DND-41 (cell line): ENCODE measurements around the gene FAM151A.

Experiments
- ATAC-seq: fragments of 200-7000 bp; cut with Tn5 transposase; 3 replicates; pipeline ENCODE4 v1.9.1; 2021; ENCODE audit warnings: low read depth; ENCODE audit not compliant: insufficient read depth
- DNase-seq: peaks from one replicate; pipeline ENCODE4 v3.0.0-alpha.2; 2020
- H2AFZ ChIP-seq: 2 replicates; pipeline ENCODE4 v1.6.0; 2012; ENCODE audit warnings: low read depth, low read length
- H3K27ac ChIP-seq: 2 replicates; pipeline ENCODE4 v1.5.1; 2012; ENCODE audit warnings: low read length, inconsistent platforms
- H3K27me3 ChIP-seq: fragments of 200-600 bp; sonication (generic); 2 replicates; pipeline ENCODE4 v1.6.0; 2012; ENCODE audit warnings: low read length, mild to moderate bottlenecking, inconsistent platforms; ENCODE audit not compliant: insufficient read depth, poor library complexity
- H3K36me3 ChIP-seq: 2 replicates; pipeline ENCODE4 v1.5.1; 2012; ENCODE audit warnings: low read length, inconsistent platforms; ENCODE audit not compliant: insufficient read depth
- H3K4me1 ChIP-seq: 2 replicates; pipeline ENCODE4 v1.5.1; 2012; ENCODE audit warnings: mild to moderate bottlenecking, low read length; ENCODE audit not compliant: insufficient read depth
- H3K4me2 ChIP-seq: 2 replicates; pipeline ENCODE4 v1.6.0; 2012; ENCODE audit warnings: mild to moderate bottlenecking, moderate library complexity, low read length, inconsistent platforms; ENCODE audit not compliant: insufficient read depth
- H3K4me3 ChIP-seq, 2 experiments: fragments of 200-600 bp in 1 of 2; shearing (Covaris generic) in 1 of 2; 2 replicates each; pipeline ENCODE4 v1.5.1; 2012 to 2016; ENCODE audit warnings: inconsistent platforms in 2 of 2, low read length in 2 of 2, mild to moderate bottlenecking in 2 of 2, low read depth in 1 of 2, moderate library complexity in 1 of 2
- H3K79me2 ChIP-seq: 2 replicates; pipeline ENCODE4 v1.6.0; 2012; ENCODE audit warnings: low read length, inconsistent platforms; ENCODE audit not compliant: insufficient read depth
- H3K9ac ChIP-seq: 2 replicates; pipeline ENCODE4 v1.6.0; 2012; ENCODE audit warnings: low read depth, mild to moderate bottlenecking, inconsistent platforms, low read length, moderate library complexity
- H3K9me3 ChIP-seq: 2 replicates; pipeline ENCODE4 v1.5.1; 2012; ENCODE audit warnings: low read length, moderate library complexity, mild to moderate bottlenecking, inconsistent platforms; ENCODE audit not compliant: insufficient read depth, severe bottlenecking
- H4K20me1 ChIP-seq: 2 replicates; pipeline ENCODE4 v1.6.0; 2012; ENCODE audit warnings: low read length; ENCODE audit not compliant: insufficient read depth
- EZH2 ChIP-seq: IDR thresholded peaks from 3 replicates; pipeline ENCODE4 v1.6.1; 2012; ENCODE audit warnings: borderline replicate concordance, low read depth, mild to moderate bottlenecking, moderate library complexity, low read length, inconsistent platforms; ENCODE audit not compliant: severe bottlenecking
- TF ChIP-seq, protein P1 (sequence below): IDR thresholded peaks from 2 replicates; pipeline ENCODE4 v1.5.1; 2012; ENCODE audit warnings: borderline replicate concordance, low read length, moderate library complexity, mild to moderate bottlenecking; ENCODE audit not compliant: poor library complexity, severe bottlenecking; ENCODE audit errors: extremely low read depth

The FAM151A gene

DNA sequence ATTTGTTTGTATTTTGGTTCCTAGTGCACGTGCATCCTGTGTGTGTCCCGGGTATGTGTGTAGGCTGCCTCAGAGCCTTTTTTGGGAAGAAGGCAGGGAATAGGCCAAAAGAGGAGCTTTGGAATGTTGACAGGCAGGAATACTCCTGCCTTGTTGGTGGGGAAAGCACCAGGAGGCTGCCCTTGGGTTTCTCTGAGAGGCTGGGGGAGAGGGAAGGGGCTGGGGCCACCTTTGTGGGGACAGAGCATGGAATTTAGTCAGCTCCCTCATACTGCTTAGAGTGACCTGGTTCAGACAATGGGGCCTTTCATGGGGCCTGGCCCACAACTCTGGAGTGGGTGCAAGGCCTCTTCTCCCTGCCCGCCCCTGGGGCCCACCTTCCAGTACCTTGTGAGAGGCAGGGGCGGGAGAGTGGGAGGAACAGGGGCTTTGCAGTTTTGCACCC is 44.0 kb downstream of the FAM151A start:
- H3K79me2 ChIP-seq: no peaks in the 10 kb centered on the region
- no peak overlapping the region for H3K4me2 ChIP-seq
- TF ChIP-seq, protein P1, sequence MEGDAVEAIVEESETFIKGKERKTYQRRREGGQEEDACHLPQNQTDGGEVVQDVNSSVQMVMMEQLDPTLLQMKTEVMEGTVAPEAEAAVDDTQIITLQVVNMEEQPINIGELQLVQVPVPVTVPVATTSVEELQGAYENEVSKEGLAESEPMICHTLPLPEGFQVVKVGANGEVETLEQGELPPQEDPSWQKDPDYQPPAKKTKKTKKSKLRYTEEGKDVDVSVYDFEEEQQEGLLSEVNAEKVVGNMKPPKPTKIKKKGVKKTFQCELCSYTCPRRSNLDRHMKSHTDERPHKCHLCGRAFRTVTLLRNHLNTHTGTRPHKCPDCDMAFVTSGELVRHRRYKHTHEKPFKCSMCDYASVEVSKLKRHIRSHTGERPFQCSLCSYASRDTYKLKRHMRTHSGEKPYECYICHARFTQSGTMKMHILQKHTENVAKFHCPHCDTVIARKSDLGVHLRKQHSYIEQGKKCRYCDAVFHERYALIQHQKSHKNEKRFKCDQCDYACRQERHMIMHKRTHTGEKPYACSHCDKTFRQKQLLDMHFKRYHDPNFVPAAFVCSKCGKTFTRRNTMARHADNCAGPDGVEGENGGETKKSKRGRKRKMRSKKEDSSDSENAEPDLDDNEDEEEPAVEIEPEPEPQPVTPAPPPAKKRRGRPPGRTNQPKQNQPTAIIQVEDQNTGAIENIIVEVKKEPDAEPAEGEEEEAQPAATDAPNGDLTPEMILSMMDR: no peak
- no peak for TF ChIP-seq EZH2
- H3K9ac ChIP-seq: no peak overlapping the region
- no peak for DNase-seq
- H3K4me3 ChIP-seq: no peak overlapping the region
- no peak overlapping the region for H3K27ac ChIP-seq
- H3K9me3 ChIP-seq: no peaks in the 10 kb centered on the region
- H3K4me1 ChIP-seq: no peaks in the 10 kb centered on the region
- no peak for ATAC-seq
- H3K27me3 ChIP-seq: no peaks in the 10 kb centered on the region
- no peaks in the 10 kb centered on the region for H3K36me3 ChIP-seq
- no peak overlapping the region for H2AFZ ChIP-seq
- H4K20me1 ChIP-seq: no peaks in the 10 kb centered on the region

DNA sequence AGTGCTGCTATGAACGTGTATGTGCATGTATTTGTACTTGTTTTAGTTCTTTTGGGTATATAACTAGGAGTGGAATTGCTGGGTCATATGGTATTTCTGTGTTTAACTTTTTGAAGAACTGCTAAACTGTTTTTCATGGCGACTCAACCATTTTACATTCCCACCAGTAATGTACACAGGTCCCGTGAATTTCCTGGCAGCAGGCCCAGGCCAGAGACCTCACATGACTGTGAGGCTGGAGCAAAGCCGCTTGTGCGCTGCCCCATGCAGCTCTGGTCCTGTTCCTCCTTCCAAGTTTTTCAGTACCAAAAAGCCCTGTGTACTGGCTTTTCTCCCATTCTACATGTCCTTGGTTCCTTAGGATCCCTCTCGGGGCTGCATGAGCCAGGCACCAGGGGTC is 45.7 kb downstream of the FAM151A start:
- no peaks in the 10 kb centered on the region for H4K20me1 ChIP-seq
- H3K4me2 ChIP-seq: no peak overlapping the region
- no peak overlapping the region for H2AFZ ChIP-seq
- TF ChIP-seq EZH2: no peak
- TF ChIP-seq, protein P1: no peak
- no peak for ATAC-seq
- H3K9me3 ChIP-seq: no peaks in the 10 kb centered on the region
- H3K4me3 ChIP-seq: no peak overlapping the region
- no peak overlapping the region for H3K27ac ChIP-seq
- no peaks in the 10 kb centered on the region for H3K36me3 ChIP-seq
- H3K27me3 ChIP-seq: no peaks in the 10 kb centered on the region
- H3K4me1 ChIP-seq: no peaks in the 10 kb centered on the region
- no peak for DNase-seq
- no peaks in the 10 kb centered on the region for H3K79me2 ChIP-seq
- H3K9ac ChIP-seq: no peak overlapping the region

DNA sequence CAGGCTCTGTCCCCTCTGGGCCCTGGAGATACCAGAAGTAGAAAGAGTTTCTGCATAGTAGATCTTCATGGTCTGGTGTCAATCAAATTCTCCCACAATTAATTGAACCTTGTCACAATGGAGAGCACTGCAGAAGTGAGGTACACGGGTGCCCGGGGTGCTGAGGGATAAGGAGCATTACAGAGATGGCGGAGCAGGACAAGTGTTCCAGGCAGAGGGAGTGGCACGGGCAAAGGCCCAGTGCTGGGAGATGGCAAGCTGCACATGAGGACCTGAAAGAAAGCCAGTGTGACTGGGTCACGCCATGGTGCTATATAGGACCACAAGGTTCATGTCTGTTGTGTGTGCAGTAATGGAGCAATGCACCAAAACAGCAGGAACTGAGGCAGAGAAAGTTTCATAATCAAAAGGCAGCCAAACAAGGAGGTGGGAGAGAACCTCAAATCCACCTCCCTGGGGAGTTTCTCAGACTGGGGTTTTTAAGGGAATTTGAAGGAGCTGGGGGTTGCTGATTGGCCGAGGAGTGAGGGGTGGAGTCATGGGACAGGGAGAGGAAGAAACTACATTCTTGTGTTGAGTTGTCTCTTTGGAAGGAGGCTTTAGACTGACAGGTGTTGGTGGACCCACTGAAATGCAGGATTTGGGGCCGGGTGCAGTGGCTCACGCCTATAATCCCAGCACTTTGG is 47.6 kb downstream of the FAM151A start:
- H4K20me1 ChIP-seq: no peaks in the 10 kb centered on the region
- H3K4me3 ChIP-seq: no peak overlapping the region
- no peaks in the 10 kb centered on the region for H3K4me1 ChIP-seq
- ATAC-seq (no peak), DNase-seq (no peak)
- no peaks in the 10 kb centered on the region for H3K79me2 ChIP-seq
- no peaks in the 10 kb centered on the region for H3K9me3 ChIP-seq
- no peaks in the 10 kb centered on the region for H3K36me3 ChIP-seq
- no peak overlapping the region for H3K9ac ChIP-seq
- no peak overlapping the region for H2AFZ ChIP-seq
- H3K4me2 ChIP-seq: no peak overlapping the region
- TF ChIP-seq, protein P1: no peak
- TF ChIP-seq EZH2: no peak
- no peaks in the 10 kb centered on the region for H3K27me3 ChIP-seq
- H3K27ac ChIP-seq: no peak overlapping the region

DNA sequence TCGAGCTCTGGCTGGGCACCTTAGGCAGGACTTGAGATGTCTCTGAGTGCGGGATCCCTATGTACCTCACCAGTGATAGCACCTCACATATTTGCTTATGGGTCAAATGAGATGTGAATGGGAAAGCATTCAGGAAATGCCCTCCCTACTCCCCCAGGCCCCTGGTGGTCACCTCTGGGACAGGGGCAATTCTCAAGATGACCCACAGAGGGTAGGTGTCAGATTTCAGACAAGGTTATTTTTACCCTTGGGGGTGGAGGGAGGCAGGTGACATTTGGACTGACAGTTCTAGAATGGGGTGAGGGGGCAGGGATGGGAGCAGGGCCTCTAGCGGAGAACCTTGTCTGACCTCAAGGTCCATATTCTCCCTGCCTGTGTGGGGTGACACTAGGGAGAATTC is 48.2 kb downstream of the FAM151A start:
- H3K27ac ChIP-seq: no peak overlapping the region
- TF ChIP-seq, protein P1: no peak
- TF ChIP-seq EZH2: no peak
- no peaks in the 10 kb centered on the region for H3K27me3 ChIP-seq
- H3K9ac ChIP-seq: no peak overlapping the region
- no peaks in the 10 kb centered on the region for H3K4me1 ChIP-seq
- H3K9me3 ChIP-seq: no peaks in the 10 kb centered on the region
- no peaks in the 10 kb centered on the region for H3K36me3 ChIP-seq
- no peaks in the 10 kb centered on the region for H4K20me1 ChIP-seq
- DNase-seq (no peak), ATAC-seq (no peak)
- H2AFZ ChIP-seq: no peak overlapping the region
- H3K79me2 ChIP-seq: no peaks in the 10 kb centered on the region
- H3K4me3 ChIP-seq: no peak overlapping the region
- no peak overlapping the region for H3K4me2 ChIP-seq
